ENCODE data around the gene MATN4. TPM values are rescaled to one million over a fixed set of nuclear protein-coding genes. Genes with fewer than 3 reads are reported as not detected.

MATN4 gene
- total and polyA plus RNA-seq, 2 of the 13 experiments (the other 11 are each of a cell fraction or from before 2014, with no cell fraction given): not detected

- no peak for TF ChIP-seq GATAD2A (CRISPR knock-in tag; IDR thresholded peaks at IDR 0.05)
- TF ChIP-seq ZNF414 (CRISPR knock-in tag; IDR thresholded peaks at IDR 0.05): peak; percentile 58; the same call in 1 of the 2 replicates
- TF ChIP-seq ZNF225 (CRISPR knock-in tag; IDR thresholded peaks at IDR 0.05): no peak
- no peak for TF ChIP-seq MBNL3 (CRISPR knock-in tag; conservative IDR thresholded peaks at IDR 0.05)
- no peak for TF ChIP-seq ATF6 (CRISPR knock-in tag; conservative IDR thresholded peaks at IDR 0.05)
- no peak for TF ChIP-seq ZBTB44 (CRISPR knock-in tag; IDR thresholded peaks at IDR 0.05)
- no peak for TF ChIP-seq ZNF720 (CRISPR knock-in tag; IDR thresholded peaks at IDR 0.05)
- TF ChIP-seq ZNF772 (CRISPR knock-in tag; IDR thresholded peaks at IDR 0.05): peak; percentile 25
- TF ChIP-seq TOPORS (CRISPR knock-in tag; IDR thresholded peaks at IDR 0.05): no peak
- TF ChIP-seq ZSCAN25 (CRISPR knock-in tag; IDR thresholded peaks at IDR 0.05): no peak
- no peak for TF ChIP-seq SNRNP70 (IDR thresholded peaks at IDR 0.05; ENCODE audit: low read depth, low read length)
- TF ChIP-seq CERS6 (CRISPR knock-in tag; IDR thresholded peaks at IDR 0.05): no peak
- no peak; the same call in 1 of the 2 replicates for TF ChIP-seq AKAP8 (CRISPR knock-in tag; IDR thresholded peaks at IDR 0.05)
- 0 out of 2 replicates have a peak, but pooled peaks have one; percentile 21 for TF ChIP-seq ZNF782 (CRISPR knock-in tag; IDR thresholded peaks at IDR 0.05; ENCODE audit: borderline replicate concordance)
- no peak for TF ChIP-seq FOXK1 (CRISPR knock-in tag; IDR thresholded peaks at IDR 0.05; ENCODE audit: borderline replicate concordance, low read depth)
- no peak; the same call in 1 of the 2 replicates for TF ChIP-seq RXRA (CRISPR knock-in tag; IDR thresholded peaks at IDR 0.05)
- TF ChIP-seq ATF3 (CRISPR knock-in tag; IDR thresholded peaks at IDR 0.05): peak; percentile 88
- TF ChIP-seq ZZZ3 (CRISPR knock-in tag; IDR thresholded peaks at IDR 0.05; ENCODE audit: borderline replicate concordance): no peak
- TF ChIP-seq FOSL2 (CRISPR knock-in tag; IDR thresholded peaks at IDR 0.05): no peak
- no peak for TF ChIP-seq ZC3H13 (CRISPR knock-in tag; IDR thresholded peaks at IDR 0.05)
- peak; percentile 66; the same call in 1 of the 2 replicates for TF ChIP-seq ZBTB20 (CRISPR knock-in tag; IDR thresholded peaks at IDR 0.05; ENCODE audit: borderline replicate concordance, low read depth)
- no peak for TF ChIP-seq ZFP37 (CRISPR knock-in tag; IDR thresholded peaks at IDR 0.05; ENCODE audit: borderline replicate concordance)
- no peak for TF ChIP-seq ZNF343 (CRISPR knock-in tag; IDR thresholded peaks at IDR 0.05)
- TF ChIP-seq ZNF180 (CRISPR knock-in tag; IDR thresholded peaks at IDR 0.05; ENCODE audit: borderline replicate concordance, low read depth): no peak
- TF ChIP-seq NR2F6 (IDR thresholded peaks at IDR 0.05): no peak
- TF ChIP-seq NR2F6 (CRISPR knock-in tag; IDR thresholded peaks at IDR 0.05): peak; percentile 38; the same call in 1 of the 2 replicates
- TF ChIP-seq NKX3-1 (CRISPR knock-in tag; IDR thresholded peaks at IDR 0.05): no peak
These were observed 29.4 kb upstream of the MATN4 start (continued) for GRCh38 chr20:45337367-45338120.
